PC-3 (cell line): ENCODE measurements around the gene LIMA1. TPM values are rescaled to one million over a fixed set of nuclear protein-coding genes. Genes with fewer than 3 reads are reported as not detected.

Experiments
- ATAC-seq: fragments of 200-7000 bp; cut with Tn5 transposase; 2 replicates; pipeline ENCODE4 v1.9.1; 2020; ENCODE audit warnings: mild to moderate bottlenecking, moderate library complexity
- BruUV-seq: library from RNA; stranded (reverse); fragments of 400-500 nt; replicated peaks from 2 replicates; lab custom pipeline; 2021; lab: Mats Ljungman, UMichigan
- CTCF ChIA-PET: fragments of 300-600 bp; sonication (Branson Sonifier 250); formaldehyde crosslinking; loops from one replicate; lab custom pipeline; 2022; ENCODE audit warnings: antibody characterized with exemption; lab: Charles Lee
- POLR2A ChIA-PET: fragments of 300-600 bp; sonication (Branson Sonifier 250); formaldehyde crosslinking; loops from one replicate; lab custom pipeline; 2022; ENCODE audit warnings: antibody characterized with exemption; ENCODE audit not compliant: unreplicated experiment; lab: Charles Lee
- DNase-seq: peaks from one replicate; pipeline ENCODE4 v3.0.0-alpha.2; 2015
- H2AFZ ChIP-seq: fragments of 300-600 bp; sonication (generic); 2 replicates; pipeline ENCODE4 v1.6.0; 2016; ENCODE audit warnings: antibody characterized with exemption, low read length
- H3F3A ChIP-seq: fragments of 300-600 bp; sonication (generic); one replicate; pipeline ENCODE4 v1.6.0; 2017; ENCODE audit warnings: antibody characterized with exemption, low read length, control low read depth, mild to moderate bottlenecking; ENCODE audit not compliant: unreplicated experiment
- H3K27ac ChIP-seq: fragments of 300-600 bp; sonication (generic); 2 replicates; pipeline ENCODE4 v1.5.1; 2016; ENCODE audit warnings: mild to moderate bottlenecking, low read length
- H3K27me3 ChIP-seq: fragments of 300-600 bp; sonication (generic); 2 replicates; pipeline ENCODE4 v1.6.1; 2016; ENCODE audit warnings: low read length, mixed read lengths
- H3K36me3 ChIP-seq: fragments of 300-600 bp; sonication (generic); 2 replicates; pipeline ENCODE4 v1.6.1; 2016; ENCODE audit warnings: low read depth, mixed run types, low read length, mixed read lengths
- H3K4me1 ChIP-seq: fragments of 300-600 bp; sonication (generic); 2 replicates; pipeline ENCODE4 v1.5.1; 2016; ENCODE audit warnings: low read length; ENCODE audit not compliant: insufficient read depth
- H3K4me2 ChIP-seq: fragments of 300-600 bp; sonication (generic); 2 replicates; pipeline ENCODE4 v1.6.0; 2016; ENCODE audit warnings: low read length
- H3K4me3 ChIP-seq: fragments of 300-600 bp; sonication (generic); 2 replicates; pipeline ENCODE4 v1.5.1; 2016; ENCODE audit warnings: mild to moderate bottlenecking, low read length, mixed read lengths
- H3K79me2 ChIP-seq: fragments of 300-600 bp; sonication (generic); 2 replicates; pipeline ENCODE4 v1.6.1; 2017; ENCODE audit warnings: low read length, mixed read lengths
- H3K9ac ChIP-seq: fragments of 300-600 bp; sonication (generic); 2 replicates; pipeline ENCODE4 v1.6.0; 2016; ENCODE audit warnings: mild to moderate bottlenecking, low read length
- H3K9me2 ChIP-seq: fragments of 300-600 bp; sonication (generic); replicated peaks from 2 replicates; pipeline ENCODE4 v1.6.1; 2016; ENCODE audit warnings: mixed run types, low read length, mixed read lengths
- H3K9me3 ChIP-seq: fragments of 300-600 bp; sonication (generic); 2 replicates; pipeline ENCODE4 v1.6.1; 2016; ENCODE audit warnings: low read length, mixed read lengths
- H4K20me1 ChIP-seq: fragments of 300-600 bp; sonication (generic); 2 replicates; pipeline ENCODE4 v1.6.1; 2016; ENCODE audit warnings: low read length, mixed read lengths
- CTCF ChIP-seq: fragments of 300-600 bp; sonication (generic); conservative IDR thresholded peaks from 2 replicates; pipeline ENCODE4 v1.5.1; 2017; ENCODE audit warnings: antibody characterized with exemption, low read depth, mild to moderate bottlenecking, low read length
- EZH2 ChIP-seq: fragments of 300-600 bp; sonication (generic); IDR thresholded peaks from one replicate; pipeline ENCODE4 v1.6.1; 2017; ENCODE audit warnings: antibody characterized with exemption, mild to moderate bottlenecking, low read length; ENCODE audit not compliant: unreplicated experiment
- EZH2phosphoT487 ChIP-seq: fragments of 300-600 bp; sonication (generic); IDR thresholded peaks from 2 replicates; pipeline ENCODE4 v1.6.1; 2018; ENCODE audit warnings: mild to moderate bottlenecking, antibody characterized with exemption, low read length, borderline replicate concordance
- intact Hi-C: fragments of 100-400 bp; cut with micrococcal nuclease; formaldehyde crosslinking; loops from 2 replicates; pipeline ENCODE4 v1.9.0; 2023
- total RNA-seq: library from RNA; depleted of rRNA; stranded (reverse); fragments of >200 nt; gene quantifications from 2 replicates; pipeline ENCODE4 v1.2.3, GENCODE V29; 2014

The LIMA1 gene
- total RNA-seq, 1 experiment from 2014 or later = 45.1 TPM

GRCh38 chr12:50203691-50204090 is 79.6 kb downstream of the LIMA1 start:
- Histone ChIP-seq H3F3A (peaks cover 13% of the 10 kb centered on the region), H3K36me3 (peaks cover 14% of the 10 kb centered on the region), H2AFZ (no peak overlapping the region), H3K4me1 (peaks cover 40% of the 10 kb centered on the region), H3K4me2 (0 out of 2 replicates have a peak overlapping the region, but pooled peaks have one; percentile 9), H3K9me2 (no peaks in the 10 kb centered on the region), H3K9me3 (no peaks in the 10 kb centered on the region), H3K4me3 (no peak overlapping the region), H3K27ac (peak overlapping the region; percentile 99), H3K79me2 (no peaks in the 10 kb centered on the region), H3K9ac (peak overlapping the region; percentile 84; the same call in 1 of the 2 replicates), H3K27me3 (no peaks in the 10 kb centered on the region), H4K20me1 (no peaks in the 10 kb centered on the region)
- DNase-seq = peak; percentile 67
- TF ChIP-seq EZH2 = no peak
- no peak for TF ChIP-seq EZH2phosphoT487
- TF ChIP-seq CTCF = no peak
- ChIA-PET CTCF (interaction anchor here (1.1 kb wide), 1 partner anchor 16 kb away, joined by 3 read pairs; no protein-coding TSS in a partner anchor), POLR2A (interaction anchor here (0.6 kb wide), 2 partner anchors 37 to 496 kb away, joined by 3 to 4 read pairs; no protein-coding TSS in a partner anchor)
- no TSS peak for BruUV-seq
- ATAC-seq = no peak
- intact Hi-C loops = loop anchor here (2.0 to 10.0 kb wide), 3 partner anchors 15 to 201 kb away; partner anchors contain the start of gene LARP4

- peaks cover 13% of the 10 kb centered on the region for H3F3A ChIP-seq
- H3K9me3 ChIP-seq = no peaks in the 10 kb centered on the region
- peak; percentile 92 for ATAC-seq
- peak overlapping the region; percentile 89 for H3K4me2 ChIP-seq
- TF ChIP-seq EZH2 (no peak), EZH2phosphoT487 (no peak), CTCF (no peak)
- intact Hi-C loops = loop anchor here (2.0 to 10.0 kb wide), 3 partner anchors 17 to 203 kb away; partner anchors contain the start of gene LARP4
- H3K36me3 ChIP-seq = peaks cover 18% of the 10 kb centered on the region
- H3K9ac ChIP-seq = peak overlapping the region; percentile 84
- H3K9me2 ChIP-seq = no peaks in the 10 kb centered on the region
- ChIA-PET POLR2A (interaction anchor here (0.6 kb wide), 1 partner anchor 58 kb away, joined by 5 read pairs; no protein-coding TSS in a partner anchor), CTCF (interaction anchor here (0.5 to 0.6 kb wide), 3 partner anchors 19 to 560 kb away, joined by 4 read pairs; no protein-coding TSS in a partner anchor)
- no peaks in the 10 kb centered on the region for H3K79me2 ChIP-seq
- peaks cover 51% of the 10 kb centered on the region for H3K4me1 ChIP-seq
- H2AFZ ChIP-seq = no peak overlapping the region
- H3K27ac ChIP-seq = peak overlapping the region; percentile 99
- peak overlapping the region; percentile 61; the same call in 1 of the 2 replicates for H3K4me3 ChIP-seq
- no TSS peak for BruUV-seq
- no peaks in the 10 kb centered on the region for H3K27me3 ChIP-seq
- DNase-seq = peak; percentile 97
- no peaks in the 10 kb centered on the region for H4K20me1 ChIP-seq
Observed at GRCh38 chr12:50201987-50202521, 81.3 kb downstream of the LIMA1 start.
